SKM-1 (cell line): ENCODE results near the gene WNK2.

Source experiments
- DNase-seq: peaks from one replicate; lab custom pipeline; 2025; ENCODE audit not compliant: unreplicated experiment; lab: John Stamatoyannopoulos, UW

Gene WNK2

GRCh38 chr9:93161786-93162562 is 22.0 kb upstream of the WNK2 start:
- DNase-seq: no peak

GRCh38 chr9:93164085-93164484 is 19.9 kb upstream of the WNK2 start:
- DNase-seq: no peak

GRCh38 chr9:93166699-93167098 is 17.2 kb upstream of the WNK2 start:
- DNase-seq: no peak

GRCh38 chr9:93167185-93167584 is 16.8 kb upstream of the WNK2 start:
- DNase-seq: no peak

- no peak for DNase-seq
These were observed 16.1 kb upstream of the WNK2 start for GRCh38 chr9:93167838-93168237.

GRCh38 chr9:93168581-93168980 is 15.4 kb upstream of the WNK2 start:
- no peak for DNase-seq

GRCh38 chr9:93169444-93169843 is 14.5 kb upstream of the WNK2 start:
- DNase-seq: no peak

GRCh38 chr9:93170571-93170970 is 13.4 kb upstream of the WNK2 start:
- DNase-seq: no peak

- no peak for DNase-seq
These were observed 12.5 kb upstream of the WNK2 start for GRCh38 chr9:93171261-93171990.

- no peak for DNase-seq
These were observed 11.1 kb upstream of the WNK2 start for GRCh38 chr9:93172666-93173364.

- DNase-seq: no peak
These were observed 10.4 kb upstream of the WNK2 start for GRCh38 chr9:93173365-93174051.

GRCh38 chr9:93174976-93175375 is 9.0 kb upstream of the WNK2 start:
- DNase-seq: no peak

- DNase-seq: no peak
These were observed 6.3 kb upstream of the WNK2 start for GRCh38 chr9:93177676-93178075.

GRCh38 chr9:93178851-93179786 is 4.8 kb upstream of the WNK2 start:
- DNase-seq: no peak

- DNase-seq: no peak
These were observed 3.0 kb upstream of the WNK2 start for GRCh38 chr9:93180938-93181337.

GRCh38 chr9:93181672-93182435 is 2.1 kb upstream of the WNK2 start:
- DNase-seq: no peak

GRCh38 chr9:93182572-93182971 is 1.4 kb upstream of the WNK2 start:
- no peak for DNase-seq

- DNase-seq: no peak
These were observed 742 bp upstream of the WNK2 start for GRCh38 chr9:93183131-93183662.
